IMR-90 (cell line): ENCODE data around the gene DARS1. TPM values are rescaled to one million over a fixed set of nuclear protein-coding genes. Genes with fewer than 3 reads are reported as not detected.

Experiments used
- ATAC-seq: fragments of 200-7000 bp; cut with Tn5 transposase; 2 replicates; pipeline ENCODE4 v1.9.1; 2020; ENCODE audit warnings: low read depth, mild to moderate bottlenecking, moderate library complexity
- BruUV-seq: library from RNA; stranded (reverse); fragments of 400-500 nt; replicated peaks from 2 replicates; lab custom pipeline; 2021; lab: Mats Ljungman, UMichigan
- CTCF ChIA-PET: fragments of 300-600 bp; formaldehyde crosslinking; extraction: SDS; loops from one replicate; lab custom pipeline; 2021; ENCODE audit warnings: antibody characterized with exemption; lab: Yijun Ruan, JAX
- POLR2A ChIA-PET: fragments of 300-600 bp; sonication (Branson Sonifier 250); formaldehyde crosslinking; loops from one replicate; lab custom pipeline; 2022; ENCODE audit warnings: antibody characterized with exemption; ENCODE audit not compliant: unreplicated experiment; lab: Charles Lee
- DNase-seq: peaks from one replicate; pipeline ENCODE4 v3.0.0; 2013
- H2AFZ ChIP-seq: replicated peaks from 2 replicates; pipeline ENCODE3; 2013; ENCODE audit warnings: low read length, mild to moderate bottlenecking; ENCODE audit not compliant: poor library complexity
- H2AK5ac ChIP-seq: 2 replicates; pipeline ENCODE4 v1.6.1; 2013; ENCODE audit warnings: low read depth, low read length, inconsistent platforms
- H2AK9ac ChIP-seq: replicated peaks from 2 replicates; pipeline ENCODE3; 2013; ENCODE audit warnings: mild to moderate bottlenecking, low read depth, low read length, moderate library complexity; ENCODE audit not compliant: poor library complexity
- H2BK120ac ChIP-seq: 2 replicates; pipeline ENCODE4 v1.6.1; 2013; ENCODE audit warnings: low read depth, low read length, inconsistent platforms
- H2BK15ac ChIP-seq: 3 replicates; pipeline ENCODE4 v1.6.1; 2013; ENCODE audit warnings: low read depth, low read length, inconsistent platforms
- H2BK20ac ChIP-seq: 2 replicates; pipeline ENCODE4 v1.6.1; 2013; ENCODE audit warnings: low read depth, mild to moderate bottlenecking, inconsistent platforms, low read length, moderate library complexity
- H2BK5ac ChIP-seq: 2 replicates; pipeline ENCODE4 v1.6.1; 2013; ENCODE audit warnings: mild to moderate bottlenecking, low read depth, low read length, inconsistent platforms; ENCODE audit not compliant: poor library complexity, severe bottlenecking
- H3K14ac ChIP-seq: replicated peaks from 2 replicates; pipeline ENCODE4 v1.6.1; 2013; ENCODE audit warnings: low read depth, low read length, inconsistent platforms
- H3K18ac ChIP-seq: 2 replicates; pipeline ENCODE4 v1.6.1; 2013; ENCODE audit warnings: low read depth, low read length, control low read depth
- H3K23ac ChIP-seq: 2 replicates; pipeline ENCODE4 v1.6.1; 2013; ENCODE audit warnings: low read depth, low read length, inconsistent platforms
- H3K27ac ChIP-seq: 2 replicates; pipeline ENCODE4 v1.5.1; 2013; ENCODE audit warnings: mild to moderate bottlenecking, control low read depth, low read length; ENCODE audit not compliant: insufficient read depth
- H3K27me3 ChIP-seq: 2 replicates; pipeline ENCODE4 v1.6.1; 2013; ENCODE audit warnings: low read length; ENCODE audit not compliant: control insufficient read depth, insufficient read depth
- H3K36me3 ChIP-seq: 2 replicates; pipeline ENCODE4 v1.6.1; 2013; ENCODE audit warnings: low read length, mixed read lengths; ENCODE audit not compliant: control insufficient read depth, insufficient read depth
- H3K4ac ChIP-seq: 2 replicates; pipeline ENCODE4 v1.6.1; 2013; ENCODE audit warnings: low read depth, low read length, inconsistent platforms
- H3K4me1 ChIP-seq: 2 replicates; pipeline ENCODE4 v1.6.1; 2013; ENCODE audit warnings: low read length, mixed read lengths; ENCODE audit not compliant: control insufficient read depth, insufficient read depth
- H3K4me2 ChIP-seq: 2 replicates; pipeline ENCODE4 v1.6.1; 2013; ENCODE audit warnings: low read depth, mild to moderate bottlenecking, control low read depth, low read length, moderate library complexity
- H3K4me3 ChIP-seq: 2 replicates; pipeline ENCODE4 v1.5.1; 2013; ENCODE audit warnings: low read depth, mild to moderate bottlenecking, control low read depth, low read length, moderate library complexity; ENCODE audit not compliant: insufficient read depth
- H3K56ac ChIP-seq: 2 replicates; pipeline ENCODE4 v1.6.1; 2013; ENCODE audit warnings: low read length, inconsistent platforms; ENCODE audit not compliant: insufficient read depth; ENCODE audit errors: extremely low read depth
- H3K79me1 ChIP-seq, 2 experiments: 2 replicates each; pipeline ENCODE4 v1.6.1; 2013; ENCODE audit warnings: low read length in 2 of 2, inconsistent platforms in 1 of 2, low read depth in 1 of 2
- H3K9ac ChIP-seq: 2 replicates; pipeline ENCODE4 v1.6.1; 2013; ENCODE audit warnings: low read depth, low read length, control low read depth
- H3K9me1 ChIP-seq: 2 replicates; pipeline ENCODE4 v1.6.1; 2013; ENCODE audit warnings: low read length, inconsistent platforms; ENCODE audit not compliant: insufficient read depth
- H3K9me3 ChIP-seq: 2 replicates; pipeline ENCODE4 v1.6.1; 2013; ENCODE audit warnings: low read length; ENCODE audit not compliant: control insufficient read depth, insufficient read depth
- H4K20me1 ChIP-seq: 2 replicates; pipeline ENCODE4 v1.6.1; 2013; ENCODE audit warnings: low read length, inconsistent platforms; ENCODE audit not compliant: insufficient read depth
- H4K5ac ChIP-seq: 2 replicates; pipeline ENCODE4 v1.6.1; 2013; ENCODE audit warnings: mild to moderate bottlenecking, low read depth, low read length, control low read depth
- H4K8ac ChIP-seq, 2 experiments: 2 replicates each; pipeline ENCODE4 v1.6.1; 2013; ENCODE audit warnings: low read depth in 2 of 2, low read length in 2 of 2, control low read depth in 1 of 2, inconsistent platforms in 1 of 2
- H4K91ac ChIP-seq: 2 replicates; pipeline ENCODE4 v1.6.1; 2013; ENCODE audit warnings: low read depth, low read length, inconsistent platforms; ENCODE audit not compliant: insufficient read depth
- ELK1 ChIP-seq: fragments of 150-350 bp; IDR thresholded peaks from 2 replicates; pipeline ENCODE4 v1.6.1; 2016; ENCODE audit warnings: low read depth, mild to moderate bottlenecking, low read length, moderate library complexity, borderline replicate concordance
- MAZ ChIP-seq: IDR thresholded peaks from 2 replicates; pipeline ENCODE4 v1.6.1; 2012; ENCODE audit warnings: low read depth, mild to moderate bottlenecking, low read length, improper control_type of control experiment, moderate library complexity, borderline replicate concordance
- SMC3 ChIP-seq: fragments of 150-350 bp; IDR thresholded peaks from 2 replicates; pipeline ENCODE4 v1.6.1; 2016; ENCODE audit warnings: low read depth, mild to moderate bottlenecking, antibody characterized with exemption, low read length, moderate library complexity
- WGBS, 2 experiments: methylation state at CpG; one replicate each; pipeline versions ENCODE4 v1.1.5 to v1.1.7; 2013; ENCODE audit warnings: missing lambda C conversion rate in 2 of 2; ENCODE audit not compliant: insufficient read length in 1 of 2; ENCODE audit errors: extremely low coverage in 2 of 2; 5-methylcytosine and 5-hydroxymethylcytosine counted together
- dilution Hi-C: fragments of 300-500 bp; cut with HindIII; formaldehyde crosslinking; loops from one replicate; pipeline ENCODE4 v1.14.3; 2018; ENCODE audit warnings: low sequenced_read_pairs; ENCODE audit not compliant: unreplicated experiment
- in situ Hi-C: fragments of 300-500 bp; cut with MboI; formaldehyde crosslinking; loops from 3 replicates; pipeline ENCODE4 v1.14.3; 2019; ENCODE audit warnings: low sequenced_read_pairs, inconsistent platforms, mixed read lengths
- intact Hi-C: fragments of 100-400 bp; cut with micrococcal nuclease; formaldehyde crosslinking; loops from 2 replicates; pipeline ENCODE4 v1.10.0; 2022
- polyA plus RNA-seq, 3 experiments: library from polyadenylated mRNA; depleted of rRNA; stranded (reverse); fragments of >200 nt; gene quantifications; 2 replicates each; pipeline ENCODE4 v1.2.3, GENCODE V29; 2012; ENCODE audit warnings: low replicate concordance in 1 of 3
- total RNA-seq: library from RNA; depleted of rRNA; stranded (reverse); fragments of >200 nt; gene quantifications from 2 replicates; pipeline ENCODE4 v1.2.3, GENCODE V29; 2012

Gene DARS1
- total and polyA plus RNA-seq, 2 of the 4 experiments (the other 2 are of a cell fraction): 56.5 to 66.5 TPM

- CTCF ChIA-PET: no interaction called here
- peaks cover 3% of the 10 kb centered on the region; the same call in 1 of the 2 replicates for H3K4me1 ChIP-seq
- no peaks in the 10 kb centered on the region for H3K79me1 ChIP-seq
- no peak overlapping the region for H3K27ac ChIP-seq
- no peak overlapping the region for H2AK9ac ChIP-seq
- no peak overlapping the region for H3K4ac ChIP-seq
- H2BK15ac ChIP-seq: no peak overlapping the region
- H3K4me3 ChIP-seq: no peak overlapping the region
- no peak overlapping the region for H4K8ac ChIP-seq
- H4K20me1 ChIP-seq: no peaks in the 10 kb centered on the region
- H3K9ac ChIP-seq: no peak overlapping the region
- intact Hi-C loops (no loop called here), in situ Hi-C loops (no loop called here), dilution Hi-C loops (no loop called here)
- H4K91ac ChIP-seq: no peak overlapping the region
- H3K36me3 ChIP-seq: no peaks in the 10 kb centered on the region
- H3K9me3 ChIP-seq: no peaks in the 10 kb centered on the region
- H2AK5ac ChIP-seq: no peak overlapping the region
- no peak overlapping the region for H3K18ac ChIP-seq
- H3K56ac ChIP-seq: no peak overlapping the region
- no TSS peak for BruUV-seq
- no peak for TF ChIP-seq ELK1
- TF ChIP-seq SMC3: no peak
- no peak for TF ChIP-seq MAZ
- no peak overlapping the region for H2BK120ac ChIP-seq
- ATAC-seq (no peak), DNase-seq (no peak)
- H4K5ac ChIP-seq: no peak overlapping the region
- no peak overlapping the region for H3K23ac ChIP-seq
- peaks cover 8% of the 10 kb centered on the region; the same call in 1 of the 2 replicates for H3K27me3 ChIP-seq
- H2AFZ ChIP-seq: no peak overlapping the region
- H3K14ac ChIP-seq: no peak overlapping the region
- POLR2A ChIA-PET: no interaction called here
- no peak overlapping the region for H3K4me2 ChIP-seq
- H3K9me1 ChIP-seq: no peaks in the 10 kb centered on the region
- no CpG with 5 or more reads among the region's 7 CpGs for WGBS, 2 experiments
- no peak overlapping the region for H2BK5ac ChIP-seq
- H2BK20ac ChIP-seq: no peak overlapping the region
These were observed 41.7 kb upstream of the DARS1 start for GRCh38 chr2:136027112-136027511.
